Body of pancreas (tissue), 4 donors: Measurements from ENCODE around the gene NRCAM.

ENCODE experiments used
- POLR2A ChIP-seq, 3 donors: fragments of 450-650 bp; IDR thresholded peaks; one replicate each; pipeline ENCODE4 v1.6.1; 2016; ENCODE audit warnings: antibody characterized with exemption in 3 of 3, mild to moderate bottlenecking in 2 of 3
- TF ChIP-seq, protein P1 (sequence below), 7 experiments: fragments of 450-650 bp in 4 of 7; fragments of 200-600 bp in 3 of 7; sonication (generic) in 3 of 7; IDR thresholded peaks; one replicate each; pipeline ENCODE4 v1.5.1; 2016 to 2019; ENCODE audit warnings: antibody characterized with exemption in 7 of 7

DNA sequence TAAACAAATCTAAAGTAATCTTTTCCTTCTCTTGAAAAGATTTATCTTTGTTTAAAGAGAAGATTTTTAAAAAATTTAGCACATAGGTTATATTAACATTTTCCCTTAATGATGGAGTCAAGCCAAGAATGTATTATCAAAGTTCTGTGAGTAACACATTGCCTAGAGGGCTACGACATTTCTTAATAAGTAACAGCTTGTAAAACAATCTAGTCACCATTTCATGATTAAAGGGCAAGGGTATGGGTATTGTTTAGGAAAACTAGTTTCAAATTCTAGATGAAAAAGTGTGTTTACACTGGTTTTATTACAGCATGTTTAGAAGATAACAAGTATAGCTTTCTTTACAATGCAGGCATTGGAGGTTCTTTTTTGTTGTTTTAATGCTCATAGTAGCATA is 297.5 kb downstream of the NRCAM start:
- TF ChIP-seq, protein P1, sequence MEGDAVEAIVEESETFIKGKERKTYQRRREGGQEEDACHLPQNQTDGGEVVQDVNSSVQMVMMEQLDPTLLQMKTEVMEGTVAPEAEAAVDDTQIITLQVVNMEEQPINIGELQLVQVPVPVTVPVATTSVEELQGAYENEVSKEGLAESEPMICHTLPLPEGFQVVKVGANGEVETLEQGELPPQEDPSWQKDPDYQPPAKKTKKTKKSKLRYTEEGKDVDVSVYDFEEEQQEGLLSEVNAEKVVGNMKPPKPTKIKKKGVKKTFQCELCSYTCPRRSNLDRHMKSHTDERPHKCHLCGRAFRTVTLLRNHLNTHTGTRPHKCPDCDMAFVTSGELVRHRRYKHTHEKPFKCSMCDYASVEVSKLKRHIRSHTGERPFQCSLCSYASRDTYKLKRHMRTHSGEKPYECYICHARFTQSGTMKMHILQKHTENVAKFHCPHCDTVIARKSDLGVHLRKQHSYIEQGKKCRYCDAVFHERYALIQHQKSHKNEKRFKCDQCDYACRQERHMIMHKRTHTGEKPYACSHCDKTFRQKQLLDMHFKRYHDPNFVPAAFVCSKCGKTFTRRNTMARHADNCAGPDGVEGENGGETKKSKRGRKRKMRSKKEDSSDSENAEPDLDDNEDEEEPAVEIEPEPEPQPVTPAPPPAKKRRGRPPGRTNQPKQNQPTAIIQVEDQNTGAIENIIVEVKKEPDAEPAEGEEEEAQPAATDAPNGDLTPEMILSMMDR (IDR thresholded peaks at IDR 0.05): no peak
- no peak for TF ChIP-seq POLR2A (IDR thresholded peaks at IDR 0.05)
